Measurements from ENCODE around the gene MIDN. TPM values are rescaled to one million over a fixed set of nuclear protein-coding genes. Genes with fewer than 3 reads are reported as not detected.

The MIDN gene
- total and polyA plus RNA-seq, 8 donors = 34.3 to 115 (median 58.9) TPM

GRCh38 chr19:1230783-1231489 is 17.4 kb upstream of the MIDN start:
- ATAC-seq (no peak), DNase-seq (no peak)
- peaks cover 0 to 14% of the 10 kb centered on the region in 2 donors for H3K27me3 ChIP-seq
- intact Hi-C loops (cut with DNase I) = no loop called here
- TF ChIP-seq CTCF (IDR thresholded peaks at IDR 0.05) = no peak
- no peak overlapping the region for H3K27ac ChIP-seq
- H3K9me3 ChIP-seq = no peaks in the 10 kb centered on the region
- H3K4me3 ChIP-seq = no peak overlapping the region
- peaks cover 10 to 20% of the 10 kb centered on the region in 2 donors for H3K4me1 ChIP-seq
- peaks cover 0 to 24% of the 10 kb centered on the region in 2 donors for H3K36me3 ChIP-seq

GRCh38 chr19:1231729-1232637 is 16.4 kb upstream of the MIDN start:
- peak in 2 of 4 donors; percentile 58 to 66 for DNase-seq
- intact Hi-C loops (cut with DNase I) = no loop called here

GRCh38 chr19:1232652-1233072 is 15.7 kb upstream of the MIDN start:
- Histone ChIP-seq H3K4me1 (peaks cover 10 to 30% of the 10 kb centered on the region in 2 donors), H3K27me3 (peaks cover 0 to 31% of the 10 kb centered on the region in 2 donors), H3K9me3 (no peaks in the 10 kb centered on the region), H3K4me3 (no peak overlapping the region), H3K27ac (peak overlapping the region; percentile 7 to 48), H3K36me3 (peaks cover 0 to 7% of the 10 kb centered on the region in 2 donors)
- no peak for TF ChIP-seq CTCF (IDR thresholded peaks at IDR 0.05)
- ATAC-seq = peak; percentile 11
- intact Hi-C loops (cut with DNase I) = no loop called here
- peak in 1 of 4 donors; percentile 46 for DNase-seq

More at GRCh38 chr19:1231729-1232637, 16.4 kb upstream of the MIDN start:
- TF ChIP-seq CTCF (IDR thresholded peaks at IDR 0.05) = no peak
- H3K27ac ChIP-seq = peak overlapping the region; percentile 7 to 48
- no peaks in the 10 kb centered on the region for H3K9me3 ChIP-seq
- H3K4me3 ChIP-seq = no peak overlapping the region
- H3K36me3 ChIP-seq = peaks cover 0 to 14% of the 10 kb centered on the region in 2 donors
- H3K27me3 ChIP-seq = peaks cover 0 to 25% of the 10 kb centered on the region in 2 donors
- ATAC-seq = peak; percentile 82
- H3K4me1 ChIP-seq = peaks cover 10 to 23% of the 10 kb centered on the region in 2 donors

GRCh38 chr19:1233115-1233667 is 15.2 kb upstream of the MIDN start:
- peaks cover 10 to 32% of the 10 kb centered on the region in 2 donors for H3K4me1 ChIP-seq
- peak in 1 of 4 donors; percentile 41 for DNase-seq
- H3K36me3 ChIP-seq = peaks cover 0 to 2% of the 10 kb centered on the region in 2 donors

More at GRCh38 chr19:1233115-1233667, 15.2 kb upstream of the MIDN start:
- no peak for TF ChIP-seq CTCF (IDR thresholded peaks at IDR 0.05)
- no peak overlapping the region for H3K4me3 ChIP-seq
- intact Hi-C loops (cut with DNase I) = no loop called here
- H3K27ac ChIP-seq = no peak overlapping the region
- peak; percentile 1 for ATAC-seq
- no peaks in the 10 kb centered on the region for H3K9me3 ChIP-seq
- H3K27me3 ChIP-seq = peaks cover 0 to 34% of the 10 kb centered on the region in 2 donors
